NB4 (cell line): ENCODE results near the gene COX17.

Experiments used
- DNase-seq: peaks from one replicate; pipeline ENCODE4 v3.0.0; 2010; ENCODE audit warnings: low read depth
- H3K4me3 ChIP-seq: one replicate; pipeline ENCODE4 v1.5.1; 2011; ENCODE audit warnings: mild to moderate bottlenecking, low read depth, low read length, moderate library complexity
- MYC ChIP-seq: IDR thresholded peaks from 2 replicates; pipeline ENCODE4 v1.6.1; 2011; ENCODE audit warnings: low read depth, low read length
- POLR2A ChIP-seq: IDR thresholded peaks from 2 replicates; pipeline ENCODE4 v1.6.1; 2011; ENCODE audit warnings: mild to moderate bottlenecking; ENCODE audit not compliant: insufficient read length; ENCODE audit errors: extremely low read depth
- TF ChIP-seq, protein P1 (sequence below): IDR thresholded peaks from one replicate; pipeline ENCODE4 v1.5.1; 2012; ENCODE audit warnings: low read depth, low read length
- TF ChIP-seq, protein P2 (sequence below): IDR thresholded peaks from 2 replicates; pipeline ENCODE4 v1.6.1; 2011; ENCODE audit warnings: low read depth, low read length

The COX17 gene, protein sequence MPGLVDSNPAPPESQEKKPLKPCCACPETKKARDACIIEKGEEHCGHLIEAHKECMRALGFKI

DNA sequence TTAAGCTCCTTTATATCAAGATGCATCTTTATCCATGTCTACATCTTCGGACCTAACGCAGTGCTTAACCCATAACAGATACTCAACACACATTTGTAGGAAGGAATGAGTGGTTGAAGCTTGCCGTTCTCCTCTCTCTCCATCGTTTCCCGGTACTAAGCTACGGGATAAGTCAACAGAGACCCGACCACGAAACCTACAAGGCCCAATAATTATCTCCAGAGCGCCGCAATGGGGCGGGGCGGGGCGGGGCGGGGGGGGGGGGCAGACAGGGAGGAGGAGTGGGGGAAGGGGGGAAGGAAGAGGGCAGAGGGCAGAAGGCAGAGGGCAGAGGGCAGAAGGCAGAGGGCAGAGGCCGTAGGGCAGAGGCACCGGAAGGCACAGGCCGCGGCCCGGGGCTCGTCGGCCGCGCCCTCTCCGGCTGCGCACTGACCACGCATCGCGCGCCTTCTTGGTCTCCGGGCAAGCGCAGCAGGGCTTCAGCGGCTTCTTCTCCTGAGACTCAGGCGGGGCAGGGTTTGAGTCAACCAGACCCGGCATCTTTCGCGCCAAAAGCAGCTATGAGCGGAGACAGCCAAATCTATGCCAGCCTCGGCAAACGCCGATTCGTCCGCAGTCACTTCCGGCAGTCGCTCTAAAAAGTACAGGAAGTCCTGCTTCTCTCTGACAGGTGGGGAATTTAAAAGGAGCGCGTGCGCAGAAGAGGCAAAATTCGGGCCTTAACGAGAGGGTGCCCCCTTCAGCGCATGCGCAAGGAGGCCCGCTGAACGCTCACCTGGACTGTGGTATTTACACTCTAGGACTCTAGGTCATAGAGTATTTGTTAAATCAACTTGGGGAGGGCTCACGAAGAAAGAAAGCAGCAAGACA, at the start of gene COX17:
TSS of gene COX17 (minus strand) at position 636 of the 870 bp plus-strand sequence. CDS start at position 540, 96 bp downstream.
- H3K4me3 ChIP-seq, result peak within 1 kb of the TSS; percentile 84
- TF ChIP-seq POLR2A (peak; percentile 58), MYC (peak; percentile 51)
- TF ChIP-seq, protein P1, sequence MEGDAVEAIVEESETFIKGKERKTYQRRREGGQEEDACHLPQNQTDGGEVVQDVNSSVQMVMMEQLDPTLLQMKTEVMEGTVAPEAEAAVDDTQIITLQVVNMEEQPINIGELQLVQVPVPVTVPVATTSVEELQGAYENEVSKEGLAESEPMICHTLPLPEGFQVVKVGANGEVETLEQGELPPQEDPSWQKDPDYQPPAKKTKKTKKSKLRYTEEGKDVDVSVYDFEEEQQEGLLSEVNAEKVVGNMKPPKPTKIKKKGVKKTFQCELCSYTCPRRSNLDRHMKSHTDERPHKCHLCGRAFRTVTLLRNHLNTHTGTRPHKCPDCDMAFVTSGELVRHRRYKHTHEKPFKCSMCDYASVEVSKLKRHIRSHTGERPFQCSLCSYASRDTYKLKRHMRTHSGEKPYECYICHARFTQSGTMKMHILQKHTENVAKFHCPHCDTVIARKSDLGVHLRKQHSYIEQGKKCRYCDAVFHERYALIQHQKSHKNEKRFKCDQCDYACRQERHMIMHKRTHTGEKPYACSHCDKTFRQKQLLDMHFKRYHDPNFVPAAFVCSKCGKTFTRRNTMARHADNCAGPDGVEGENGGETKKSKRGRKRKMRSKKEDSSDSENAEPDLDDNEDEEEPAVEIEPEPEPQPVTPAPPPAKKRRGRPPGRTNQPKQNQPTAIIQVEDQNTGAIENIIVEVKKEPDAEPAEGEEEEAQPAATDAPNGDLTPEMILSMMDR, result no peak
- TF ChIP-seq, protein P2, sequence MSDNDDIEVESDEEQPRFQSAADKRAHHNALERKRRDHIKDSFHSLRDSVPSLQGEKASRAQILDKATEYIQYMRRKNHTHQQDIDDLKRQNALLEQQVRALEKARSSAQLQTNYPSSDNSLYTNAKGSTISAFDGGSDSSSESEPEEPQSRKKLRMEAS, result peak; percentile 62

DNA sequence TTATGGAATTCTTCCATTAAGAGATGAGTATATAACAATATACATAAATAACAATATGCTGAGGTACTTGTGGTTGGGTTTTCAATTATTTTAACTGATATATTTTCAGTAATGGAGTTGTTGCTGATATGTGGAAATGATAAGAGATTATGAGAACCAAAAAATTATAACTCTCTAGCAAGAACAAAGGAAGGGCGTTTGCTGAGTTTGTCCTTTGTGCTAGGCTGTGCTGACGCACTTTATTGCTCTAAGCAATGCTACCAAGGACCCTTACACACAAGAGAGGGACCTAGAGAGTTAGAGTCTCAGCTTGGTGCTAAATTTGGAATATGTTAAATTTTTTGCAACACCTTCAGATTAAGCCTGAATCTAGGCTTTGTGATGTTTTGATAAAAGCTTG, 49.7 kb upstream of the COX17 start:
- DNase-seq, result no peak
- TF ChIP-seq, protein P1, result no peak
- TF ChIP-seq POLR2A (no peak), MYC (no peak)
- TF ChIP-seq, protein P2, result no peak
- no peak overlapping the region for H3K4me3 ChIP-seq

More for the DNA sequence above, at the start of gene COX17:
- DNase-seq, result peak; percentile 95

DNA sequence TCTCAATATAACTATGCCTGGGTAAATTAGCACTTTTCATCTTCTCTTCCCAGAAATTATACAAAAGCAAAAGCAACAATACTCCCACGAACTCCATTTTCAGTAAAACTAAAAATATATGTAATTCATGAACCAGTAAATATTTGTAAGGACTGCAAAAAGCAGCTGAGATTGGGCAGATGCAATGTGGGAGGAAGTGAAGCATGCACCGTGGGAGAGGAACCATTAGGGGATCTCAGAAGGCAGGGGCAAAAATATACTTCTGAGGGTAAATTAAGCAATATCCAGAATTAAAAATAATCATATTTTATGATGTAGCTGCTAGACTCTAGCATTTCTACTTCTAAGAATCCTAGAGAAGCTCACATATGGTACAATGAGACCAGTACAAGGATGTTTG, 45.8 kb upstream of the COX17 start:
- no peak for TF ChIP-seq MYC
- TF ChIP-seq POLR2A, result no peak
- peak; percentile 26 for DNase-seq
- no peak overlapping the region for H3K4me3 ChIP-seq

DNA sequence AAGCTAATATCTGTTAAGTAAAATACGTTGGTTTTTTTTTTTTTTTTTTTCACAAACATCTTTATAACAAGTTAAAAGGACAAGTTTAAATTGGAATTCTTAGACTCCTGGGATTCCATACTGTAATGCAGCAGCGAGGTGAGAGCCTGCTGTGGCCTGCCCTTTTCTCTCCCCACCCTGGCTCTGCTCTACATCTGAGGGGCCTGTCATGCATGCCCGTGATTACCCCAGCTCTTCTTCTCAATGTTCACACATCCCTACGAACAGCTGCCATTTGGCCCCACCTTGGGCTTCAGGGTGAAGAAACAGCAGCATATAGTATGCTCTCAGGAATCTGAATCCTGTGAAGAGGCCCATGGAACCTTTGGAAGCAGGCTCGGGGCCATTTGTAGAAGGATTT, 40.3 kb upstream of the COX17 start:
- no peak for DNase-seq
- no peak overlapping the region for H3K4me3 ChIP-seq
- no peak for TF ChIP-seq MYC
- TF ChIP-seq, protein P1, result no peak
- TF ChIP-seq, protein P2, result no peak
- no peak for TF ChIP-seq POLR2A

DNA sequence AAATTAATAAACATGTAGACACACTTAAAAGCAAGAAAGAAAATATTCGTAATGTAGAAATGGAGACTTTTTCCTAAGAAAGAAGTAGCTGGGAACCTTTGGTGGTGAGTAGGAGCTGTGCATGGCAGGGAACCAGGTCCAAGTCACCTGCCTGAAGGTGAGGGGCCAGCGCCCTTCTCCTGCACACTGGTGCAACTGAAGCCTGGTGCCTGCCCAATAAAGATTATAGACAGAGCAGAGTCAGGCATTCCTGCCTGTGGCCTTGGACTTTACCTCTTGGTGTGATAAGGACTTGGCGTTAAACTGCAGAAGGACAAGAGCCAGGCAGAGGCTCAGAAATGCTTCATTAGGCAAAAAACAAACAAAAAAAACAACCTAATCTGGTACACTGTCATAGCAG, 39.8 kb upstream of the COX17 start:
- DNase-seq, result no peak
- TF ChIP-seq MYC, result no peak
- no peak overlapping the region for H3K4me3 ChIP-seq

DNA sequence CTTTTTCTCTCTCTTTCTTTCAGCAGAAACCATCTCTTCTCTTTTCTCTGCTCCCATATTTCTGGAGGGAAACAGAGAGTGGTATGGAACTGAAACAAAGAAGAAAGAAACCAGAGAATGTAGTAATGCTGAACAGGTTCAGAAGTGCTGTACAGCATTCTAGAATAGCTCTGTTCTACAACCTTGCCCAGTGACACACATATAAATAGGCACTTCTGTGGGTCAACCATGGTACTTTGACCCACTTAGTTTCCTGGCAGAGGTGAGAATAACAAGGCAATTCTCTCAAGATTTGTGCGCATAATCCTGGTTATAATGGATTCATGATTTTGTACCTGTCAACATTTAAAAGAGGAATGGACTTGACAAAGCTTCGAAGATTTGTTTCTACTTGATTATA, 37.9 kb upstream of the COX17 start:
- no peak overlapping the region for H3K4me3 ChIP-seq
- DNase-seq, result no peak
- TF ChIP-seq, protein P1, result no peak
- no peak for TF ChIP-seq POLR2A
- TF ChIP-seq, protein P2, result no peak
- no peak for TF ChIP-seq MYC
